Measurements from ENCODE around the gene ZDHHC12. TPM values are rescaled to one million over a fixed set of nuclear protein-coding genes. Genes with fewer than 3 reads are reported as not detected.

The ZDHHC12 gene
- total and polyA plus RNA-seq, 2 of the 13 experiments (the other 11 are each of a cell fraction or from before 2014, with no cell fraction given): 25.4 to 28.0 TPM

GRCh38 chr9:128719919-128720605 is 3.9 kb downstream of the ZDHHC12 start:
- H3K27ac ChIP-seq (ENCODE audit: extremely low read length, insufficient read depth, low read length): no peak overlapping the region
- WGBS (ENCODE audit: low lambda C conversion rate): 97% methylated on average over 19 of the region's 30 CpGs
- ChIA-PET POLR2A (no interaction called here), CTCF (ENCODE audit: low intra/inter-chr PET ratio, low total read pairs) (no interaction called here)
- intact Hi-C loops (cut with micrococcal nuclease; ENCODE audit: unreplicated experiment): no loop called here
- no peak overlapping the region for H3K4me2 ChIP-seq (ENCODE audit: low read depth, low read length)
- ATAC-seq (no peak), DNase-seq (ENCODE audit: low spot score) (no peak), FAIRE-seq (no peak)
- H2AFZ ChIP-seq (ENCODE audit: low read length): no peak overlapping the region
- no peaks in the 10 kb centered on the region for H3K27me3 ChIP-seq (ENCODE audit: control insufficient read depth in 1 of 2, insufficient read depth in 2 of 2, low read length in 2 of 2)
- H3K36me3 ChIP-seq (replicated peaks in 1 of 2; ENCODE audit: control insufficient read depth in 1 of 2, insufficient read depth in 2 of 2, low read length in 2 of 2): peaks cover 2 to 6% of the 10 kb centered on the region in 2 experiments; a peak in 3 of 5 replicates
- TF ChIP-seq BHLHE40 (IDR thresholded peaks at IDR 0.05; ENCODE audit: low read length) (no peak), NFIB (CRISPR knock-in tag; IDR thresholded peaks at IDR 0.05; ENCODE audit: borderline replicate concordance) (no peak), RBFOX2 (IDR thresholded peaks at IDR 0.05; ENCODE audit: low read depth, low read length) (peak; percentile 49; the same call in 1 of the 2 replicates), GTF3A (CRISPR knock-in tag; conservative IDR thresholded peaks at IDR 0.05) (no peak), PAF1 (CRISPR knock-in tag; IDR thresholded peaks at IDR 0.05) (no peak), AGO2 (optimal IDR thresholded peaks at IDR 0.05; ENCODE audit: low read depth, low read length) (peak; percentile 48), ZNF3 (CRISPR knock-in tag; IDR thresholded peaks at IDR 0.05) (no peak), TFDP2 (CRISPR knock-in tag; IDR thresholded peaks at IDR 0.05) (no peak), JUN (CRISPR knock-in tag; IDR thresholded peaks at IDR 0.05) (no peak), XBP1 (CRISPR knock-in tag; IDR thresholded peaks at IDR 0.05) (no peak), KIAA2018 (CRISPR knock-in tag; IDR thresholded peaks at IDR 0.05; ENCODE audit: borderline replicate concordance) (no peak)
- TF ChIP-seq, protein P1, sequence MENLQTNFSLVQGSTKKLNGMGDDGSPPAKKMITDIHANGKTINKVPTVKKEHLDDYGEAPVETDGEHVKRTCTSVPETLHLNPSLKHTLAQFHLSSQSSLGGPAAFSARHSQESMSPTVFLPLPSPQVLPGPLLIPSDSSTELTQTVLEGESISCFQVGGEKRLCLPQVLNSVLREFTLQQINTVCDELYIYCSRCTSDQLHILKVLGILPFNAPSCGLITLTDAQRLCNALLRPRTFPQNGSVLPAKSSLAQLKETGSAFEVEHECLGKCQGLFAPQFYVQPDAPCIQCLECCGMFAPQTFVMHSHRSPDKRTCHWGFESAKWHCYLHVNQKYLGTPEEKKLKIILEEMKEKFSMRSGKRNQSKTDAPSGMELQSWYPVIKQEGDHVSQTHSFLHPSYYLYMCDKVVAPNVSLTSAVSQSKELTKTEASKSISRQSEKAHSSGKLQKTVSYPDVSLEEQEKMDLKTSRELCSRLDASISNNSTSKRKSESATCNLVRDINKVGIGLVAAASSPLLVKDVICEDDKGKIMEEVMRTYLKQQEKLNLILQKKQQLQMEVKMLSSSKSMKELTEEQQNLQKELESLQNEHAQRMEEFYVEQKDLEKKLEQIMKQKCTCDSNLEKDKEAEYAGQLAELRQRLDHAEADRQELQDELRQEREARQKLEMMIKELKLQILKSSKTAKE (CRISPR knock-in tag; IDR thresholded peaks at IDR 0.05; ENCODE audit: borderline replicate concordance): no peak
- H4K20me1 ChIP-seq (ENCODE audit: insufficient read depth, low read length): no peaks in the 10 kb centered on the region
- no TSS peak for BruUV-seq (replicated peaks)
- H3K79me2 ChIP-seq (ENCODE audit: insufficient read depth, low read length): peaks cover 7% of the 10 kb centered on the region
- peaks cover 28% of the 10 kb centered on the region for H3K4me1 ChIP-seq (ENCODE audit: insufficient read depth, low read length)
- no peak overlapping the region for H3K4me3 ChIP-seq (replicated peaks in 1 of 3; ENCODE audit: insufficient read depth in 1 of 3, low read depth in 2 of 3, low read length in 3 of 3)
- no peak overlapping the region for H3K9ac ChIP-seq (ENCODE audit: insufficient read depth, low read depth, low read length)
- no peaks in the 10 kb centered on the region for H3K9me3 ChIP-seq (ENCODE audit: low read length)
- in situ Hi-C loops (cut with HindIII; ENCODE audit: extremely low pct_ligation_motif_present, low pct_unique_long_range_greater_than_20kb): no loop called here

All from HepG2 (cell line).